ENCODE results near the gene SIAH2.

Gene SIAH2, protein sequence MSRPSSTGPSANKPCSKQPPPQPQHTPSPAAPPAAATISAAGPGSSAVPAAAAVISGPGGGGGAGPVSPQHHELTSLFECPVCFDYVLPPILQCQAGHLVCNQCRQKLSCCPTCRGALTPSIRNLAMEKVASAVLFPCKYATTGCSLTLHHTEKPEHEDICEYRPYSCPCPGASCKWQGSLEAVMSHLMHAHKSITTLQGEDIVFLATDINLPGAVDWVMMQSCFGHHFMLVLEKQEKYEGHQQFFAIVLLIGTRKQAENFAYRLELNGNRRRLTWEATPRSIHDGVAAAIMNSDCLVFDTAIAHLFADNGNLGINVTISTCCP

DNA sequence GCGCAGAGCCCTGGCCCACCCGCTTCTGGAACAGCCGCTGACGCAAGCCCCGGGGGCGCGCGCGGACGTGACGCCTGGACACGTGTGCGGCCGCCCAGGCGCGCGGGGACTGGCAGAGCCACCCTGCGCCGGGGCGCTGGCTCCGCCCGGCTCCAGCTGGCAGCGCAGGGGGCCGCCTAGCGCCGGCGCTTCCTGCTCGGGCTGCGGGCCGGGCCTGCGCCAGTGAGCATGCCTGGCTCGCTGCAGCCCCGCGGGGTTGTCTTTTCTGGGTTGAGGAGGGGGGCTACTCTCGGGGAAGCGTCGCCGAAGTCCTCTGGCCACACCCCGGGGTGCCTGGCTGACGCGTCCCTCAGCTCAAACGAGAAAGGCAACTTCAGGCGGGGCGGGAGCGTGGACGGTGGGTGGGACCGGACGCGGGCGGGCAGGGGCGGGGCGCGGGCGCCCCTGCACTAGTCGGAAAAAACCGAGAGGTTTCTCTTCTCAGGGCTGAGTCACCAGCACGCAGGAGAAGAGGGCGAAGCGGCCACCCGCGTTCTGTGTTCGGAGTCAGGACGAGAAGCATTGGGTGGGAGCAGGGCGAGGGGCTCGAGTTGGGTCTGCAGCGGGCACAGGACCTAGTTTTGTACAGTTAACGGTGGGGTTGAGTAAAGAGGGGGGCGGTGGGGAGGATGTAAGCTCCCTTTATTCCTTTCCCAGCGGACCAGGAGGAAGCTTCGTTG is at the start of gene SIAH2:
TSS of gene SIAH2 (minus strand) at position 48 of the 719 bp plus-strand sequence. CDS start 320 bp downstream, outside the sequence.
- DNase-seq (ENCODE audit: low read depth) = peak; percentile 96
- H3K4me3 ChIP-seq (ENCODE audit: low read length) = peak within 1 kb of the TSS; percentile 94
- TF ChIP-seq, protein P1, sequence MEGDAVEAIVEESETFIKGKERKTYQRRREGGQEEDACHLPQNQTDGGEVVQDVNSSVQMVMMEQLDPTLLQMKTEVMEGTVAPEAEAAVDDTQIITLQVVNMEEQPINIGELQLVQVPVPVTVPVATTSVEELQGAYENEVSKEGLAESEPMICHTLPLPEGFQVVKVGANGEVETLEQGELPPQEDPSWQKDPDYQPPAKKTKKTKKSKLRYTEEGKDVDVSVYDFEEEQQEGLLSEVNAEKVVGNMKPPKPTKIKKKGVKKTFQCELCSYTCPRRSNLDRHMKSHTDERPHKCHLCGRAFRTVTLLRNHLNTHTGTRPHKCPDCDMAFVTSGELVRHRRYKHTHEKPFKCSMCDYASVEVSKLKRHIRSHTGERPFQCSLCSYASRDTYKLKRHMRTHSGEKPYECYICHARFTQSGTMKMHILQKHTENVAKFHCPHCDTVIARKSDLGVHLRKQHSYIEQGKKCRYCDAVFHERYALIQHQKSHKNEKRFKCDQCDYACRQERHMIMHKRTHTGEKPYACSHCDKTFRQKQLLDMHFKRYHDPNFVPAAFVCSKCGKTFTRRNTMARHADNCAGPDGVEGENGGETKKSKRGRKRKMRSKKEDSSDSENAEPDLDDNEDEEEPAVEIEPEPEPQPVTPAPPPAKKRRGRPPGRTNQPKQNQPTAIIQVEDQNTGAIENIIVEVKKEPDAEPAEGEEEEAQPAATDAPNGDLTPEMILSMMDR (conservative IDR thresholded peaks at IDR 0.05; ENCODE audit: low read length) = no peak

GRCh38 chr3:150811984-150812383 is 49.0 kb upstream of the SIAH2 start:
- TF ChIP-seq, protein P1 (conservative IDR thresholded peaks at IDR 0.05; ENCODE audit: low read length) = no peak
- DNase-seq (ENCODE audit: low read depth) = no peak
- H3K4me3 ChIP-seq (ENCODE audit: low read length) = no peak overlapping the region

GRCh38 chr3:150810641-150811040 is 47.7 kb upstream of the SIAH2 start:
- DNase-seq (ENCODE audit: low read depth) = no peak
- TF ChIP-seq, protein P1 (conservative IDR thresholded peaks at IDR 0.05; ENCODE audit: low read length) = no peak
- no peak overlapping the region for H3K4me3 ChIP-seq (ENCODE audit: low read length)

- TF ChIP-seq, protein P1 (conservative IDR thresholded peaks at IDR 0.05; ENCODE audit: low read length) = no peak
- H3K4me3 ChIP-seq (ENCODE audit: low read length) = no peak overlapping the region
- no peak for DNase-seq (ENCODE audit: low read depth)
Observed at GRCh38 chr3:150806185-150806835, 43.3 kb upstream of the SIAH2 start.

GRCh38 chr3:150805354-150805753 is 42.4 kb upstream of the SIAH2 start:
- DNase-seq (ENCODE audit: low read depth) = no peak
- TF ChIP-seq, protein P1 (conservative IDR thresholded peaks at IDR 0.05; ENCODE audit: low read length) = no peak

GRCh38 chr3:150803440-150803985 is 40.5 kb upstream of the SIAH2 start:
- H3K4me3 ChIP-seq (ENCODE audit: low read length) = no peak overlapping the region
- no peak for DNase-seq (ENCODE audit: low read depth)
- TF ChIP-seq, protein P1 (conservative IDR thresholded peaks at IDR 0.05; ENCODE audit: low read length) = no peak

More at GRCh38 chr3:150805354-150805753, 42.4 kb upstream of the SIAH2 start:
- no peak overlapping the region for H3K4me3 ChIP-seq (ENCODE audit: low read length)
